GM12874 (cell line): ENCODE measurements around the gene FSCN2.

ENCODE experiments used
- CTCF ChIP-seq: IDR thresholded peaks from 2 replicates; pipeline ENCODE4 v1.5.1; 2011; ENCODE audit warnings: low read depth, mild to moderate bottlenecking, control low read depth, low read length, moderate library complexity; ENCODE audit not compliant: insufficient read depth

The FSCN2 gene

GRCh38 chr17:81520021-81520901, 7.9 kb upstream of the FSCN2 start:
- TF ChIP-seq CTCF, result no peak

GRCh38 chr17:81522491-81523401, 5.4 kb upstream of the FSCN2 start:
- TF ChIP-seq CTCF, result no peak

- TF ChIP-seq CTCF, result no peak
These were observed 4.7 kb upstream of the FSCN2 start for GRCh38 chr17:81523402-81524038.

GRCh38 chr17:81524039-81524864, 3.9 kb upstream of the FSCN2 start:
- no peak for TF ChIP-seq CTCF

GRCh38 chr17:81524865-81525159, 3.4 kb upstream of the FSCN2 start:
- TF ChIP-seq CTCF, result no peak

- no peak for TF ChIP-seq CTCF
These were observed 1.3 kb upstream of the FSCN2 start for GRCh38 chr17:81526662-81527571.
